GM04503 (cell line): Measurements from ENCODE around the gene ZNF780B.
"Not testable (repeated sequence)": the region's sequence is repeated elsewhere in the genome, so short reads cannot be mapped to it uniquely, and the experiment has no call there.

ENCODE experiments used
- DNase-seq: peaks from one replicate; pipeline ENCODE4 v3.0.0-alpha.2; 2012; ENCODE audit warnings: low read depth

Gene ZNF780B

DNA sequence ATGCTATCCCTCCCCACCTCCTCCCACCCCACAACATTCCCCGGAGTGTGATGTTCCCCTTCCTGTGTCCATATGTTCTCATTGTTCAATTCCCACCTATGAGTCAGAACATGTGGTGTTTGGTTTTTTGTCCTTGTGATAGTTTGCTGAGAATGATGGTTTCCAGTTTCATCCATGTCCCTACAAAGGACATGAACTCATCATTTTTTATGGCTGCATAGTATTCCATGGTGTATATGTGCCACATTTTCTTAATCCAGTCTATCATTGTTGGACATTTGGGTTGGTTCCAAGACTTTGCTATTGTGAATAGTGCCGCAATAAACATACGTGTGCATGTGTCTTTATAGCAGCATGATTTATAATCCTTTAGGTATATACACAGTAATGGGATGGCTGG lies 18.0 kb downstream of the ZNF780B start:
- DNase-seq: not testable (repeated sequence)

DNA sequence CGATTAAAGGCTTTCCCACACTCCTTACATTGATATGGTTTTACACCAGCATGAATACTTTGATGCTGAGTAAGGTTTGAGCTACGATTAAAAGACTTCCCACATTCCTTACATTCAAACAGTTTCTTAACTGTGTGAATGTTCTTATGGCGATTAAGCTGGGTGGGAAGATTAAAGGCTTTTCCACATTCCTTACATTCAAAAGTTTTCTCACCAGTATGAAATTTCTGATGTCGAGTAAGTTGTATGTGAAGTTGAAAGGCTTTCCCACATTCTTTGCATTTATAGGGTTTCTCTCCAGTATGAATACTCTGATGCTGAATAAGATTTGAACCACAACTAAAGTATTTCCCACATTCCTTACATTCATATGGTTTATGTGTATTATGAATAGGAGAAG lies 20.0 kb downstream of the ZNF780B start:
- DNase-seq: no peak

DNA sequence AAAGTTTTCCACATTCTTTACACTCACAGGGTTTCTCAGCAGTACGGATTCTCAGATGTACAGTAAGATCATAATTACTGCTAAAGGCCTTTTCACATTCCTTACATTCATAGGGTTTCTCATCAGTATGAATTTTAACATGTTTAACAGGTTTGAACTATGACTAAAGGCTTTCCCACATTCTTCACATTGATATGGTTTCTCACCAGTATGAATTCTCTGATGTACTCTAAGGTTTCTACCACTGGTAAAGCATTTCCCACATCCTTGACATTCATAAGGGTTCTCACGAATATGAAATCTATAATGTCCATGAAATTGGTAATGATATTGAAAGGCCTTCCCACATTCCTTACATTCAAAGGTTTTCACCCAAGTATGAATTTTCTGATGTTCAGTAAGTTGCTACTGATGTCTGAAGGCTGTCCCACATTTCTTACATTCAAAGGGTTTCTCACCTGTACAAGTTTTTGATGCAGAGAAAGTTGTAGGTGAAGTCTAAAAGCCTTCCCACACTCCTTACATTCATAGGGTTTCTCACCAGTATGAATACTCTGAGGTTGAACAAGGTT lies 22.0 kb downstream of the ZNF780B start:
- DNase-seq: no peak

DNA sequence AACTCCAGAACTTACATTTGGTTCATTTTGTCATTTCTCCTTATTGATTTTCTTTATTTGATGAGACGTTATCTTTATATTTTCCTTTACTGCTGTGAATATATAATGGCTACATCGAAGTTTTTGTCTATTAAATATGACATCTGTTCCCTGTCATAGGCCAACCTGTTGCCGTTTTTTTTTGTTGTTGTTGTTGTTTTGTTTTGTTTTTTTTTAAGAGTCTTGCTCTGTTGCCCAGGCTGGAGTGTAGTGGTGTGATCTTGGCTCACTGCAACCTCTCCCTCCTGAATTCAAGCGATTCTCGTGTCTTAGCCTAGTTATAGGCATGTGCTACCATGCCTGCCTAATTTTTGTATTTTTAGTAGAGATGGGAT lies 29.4 kb downstream of the ZNF780B start:
- no peak for DNase-seq

- no peak for DNase-seq
Measured at GRCh38 chr19:40025938-40026596, 30.0 kb downstream of the ZNF780B start.

DNA sequence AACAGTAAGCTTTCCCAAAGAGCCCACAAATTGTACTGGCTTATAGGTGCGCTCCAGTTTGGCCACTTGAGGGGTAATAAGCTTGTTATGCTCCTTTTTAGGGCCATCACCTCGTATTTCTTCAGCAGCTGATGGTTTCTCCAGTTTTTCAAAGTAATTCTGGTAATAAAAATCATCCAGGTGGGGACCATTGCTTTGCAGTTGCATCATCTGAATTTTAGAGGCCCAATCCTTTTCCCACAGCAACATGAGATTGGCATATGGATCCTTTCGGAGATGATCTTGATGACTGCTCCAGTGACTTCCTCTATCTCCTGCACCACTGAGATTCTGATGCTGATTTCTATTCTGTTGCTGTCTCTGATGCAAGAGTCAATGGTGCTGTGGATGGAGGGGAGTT lies 32.1 kb downstream of the ZNF780B start:
- DNase-seq: no peak

- no peak for DNase-seq
Measured at GRCh38 chr19:40013991-40014390, 42.0 kb downstream of the ZNF780B start.

DNA sequence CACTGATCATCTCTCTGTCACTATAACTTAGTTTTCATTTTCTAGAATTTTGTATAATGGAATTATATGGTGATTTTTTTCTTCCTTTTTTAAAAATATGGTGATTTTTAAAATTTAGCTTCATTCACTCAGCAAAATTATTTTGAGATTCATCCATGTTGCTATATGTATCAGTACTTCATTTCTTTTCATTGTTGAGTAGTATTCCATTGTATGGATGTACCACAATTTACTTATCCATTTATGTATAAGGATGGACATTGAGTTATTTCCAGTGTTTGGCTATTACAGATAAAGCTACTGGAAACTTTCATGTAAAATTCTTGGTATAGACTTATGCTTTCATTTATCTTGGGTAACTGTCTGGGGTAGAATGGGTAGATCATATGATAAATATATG lies 46.4 kb downstream of the ZNF780B start:
- no peak for DNase-seq

DNA sequence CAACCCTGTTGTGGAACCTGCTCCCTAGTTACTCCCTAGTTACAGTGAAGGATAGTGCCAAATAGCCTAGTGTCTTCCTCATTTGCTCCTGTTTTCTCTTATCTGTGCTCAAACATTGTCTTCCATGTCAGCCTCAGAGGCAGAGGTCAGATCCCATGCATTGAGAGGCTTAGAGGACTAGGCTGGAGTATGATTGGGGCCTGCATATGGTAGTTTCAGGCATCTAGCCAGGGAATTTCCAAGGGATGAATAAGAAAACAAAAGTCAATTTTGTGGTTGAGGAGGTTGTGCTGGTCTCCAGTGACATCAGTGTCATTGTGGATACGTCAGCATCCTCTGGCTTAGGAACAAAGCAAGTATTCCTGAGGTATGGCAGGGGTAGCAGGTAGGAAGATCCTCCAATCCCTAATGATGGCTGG lies 49.7 kb downstream of the ZNF780B start:
- peak; percentile 64 for DNase-seq

- no peak for DNase-seq
Measured at GRCh38 chr19:40005691-40006272, 50.2 kb downstream of the ZNF780B start.

GRCh38 chr19:39998501-39998900 lies 57.5 kb downstream of the ZNF780B start:
- no peak for DNase-seq

DNA sequence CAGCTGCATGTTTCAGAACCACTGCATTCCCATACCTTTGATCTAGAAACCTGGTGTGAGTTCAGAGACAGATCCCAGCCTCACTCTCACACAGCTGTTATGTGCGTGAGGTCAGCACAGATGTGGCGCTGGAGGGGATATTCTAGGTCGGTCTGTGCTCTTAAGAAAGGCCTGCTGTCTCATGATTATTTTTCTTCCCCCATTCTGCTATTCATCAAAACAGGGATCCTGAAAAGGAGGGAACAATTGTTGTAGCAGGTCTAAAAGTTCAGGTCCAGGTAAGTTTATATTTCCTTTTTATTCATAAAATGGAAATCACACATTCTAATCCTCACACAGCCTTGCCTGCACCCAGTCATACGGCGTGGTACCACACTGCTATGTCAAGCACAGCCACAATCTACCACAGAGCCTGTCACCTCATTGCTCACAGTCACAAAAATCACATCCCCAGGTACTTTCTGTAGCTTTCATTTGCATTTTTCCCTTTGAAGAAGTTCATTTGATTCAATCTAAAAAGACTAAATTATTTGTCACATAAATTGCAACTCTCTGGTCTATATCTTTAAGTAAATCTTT lies 58.3 kb downstream of the ZNF780B start:
- DNase-seq: no peak

DNA sequence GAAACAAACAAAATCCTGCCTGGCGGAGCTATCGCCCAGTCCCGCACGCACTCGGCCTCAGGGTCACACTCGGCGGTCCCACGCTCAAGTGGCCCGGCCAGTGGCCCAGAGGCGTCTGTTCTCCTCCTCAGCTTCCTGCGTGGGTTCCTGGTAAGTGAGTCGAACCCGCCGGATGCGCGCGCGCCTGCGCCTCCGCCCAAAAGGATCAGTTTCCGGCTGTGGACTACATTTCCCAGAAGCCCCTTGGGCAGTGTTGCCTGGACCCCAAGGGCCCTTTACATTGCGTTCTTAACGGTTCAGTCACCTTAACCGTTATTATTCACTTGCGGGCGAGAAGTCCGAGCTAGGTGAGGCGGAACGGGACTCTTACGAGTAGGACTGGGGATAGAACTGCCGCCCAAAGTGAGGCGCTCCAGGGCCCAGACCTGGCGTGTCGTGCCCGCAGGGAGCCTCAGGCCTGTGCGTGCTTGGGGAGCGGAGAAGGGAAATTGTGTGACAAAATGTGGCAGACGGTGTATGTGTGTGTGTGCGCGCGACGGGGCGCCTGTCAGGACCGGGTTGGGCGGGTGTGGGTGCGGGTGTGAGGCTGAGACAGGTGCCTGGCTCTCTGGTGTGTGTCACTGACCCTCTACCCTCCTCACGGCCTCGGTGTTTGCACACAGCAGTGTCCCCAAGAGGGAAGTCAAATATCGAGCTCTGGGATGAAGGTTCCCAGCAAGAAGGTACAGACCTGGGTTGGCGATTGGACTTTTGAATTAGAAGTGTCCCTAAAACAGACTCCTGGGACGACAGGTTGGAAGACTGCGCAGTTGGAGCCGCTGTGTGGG lies 59.0 kb downstream of the ZNF780B start, which contains the start of gene ZNF546:
Gene ZNF546, plus strand, starts transcription at position 250 of the 827 bp plus-strand sequence. CDS start 1,267 bp downstream, outside the sequence.
- DNase-seq: peak; percentile 59

- DNase-seq: peak; percentile 31
Measured at GRCh38 chr19:39996218-39996810, 59.7 kb downstream of the ZNF780B start.

- no peak for DNase-seq
Measured at GRCh38 chr19:39995794-39996193, 60.2 kb downstream of the ZNF780B start.

DNA sequence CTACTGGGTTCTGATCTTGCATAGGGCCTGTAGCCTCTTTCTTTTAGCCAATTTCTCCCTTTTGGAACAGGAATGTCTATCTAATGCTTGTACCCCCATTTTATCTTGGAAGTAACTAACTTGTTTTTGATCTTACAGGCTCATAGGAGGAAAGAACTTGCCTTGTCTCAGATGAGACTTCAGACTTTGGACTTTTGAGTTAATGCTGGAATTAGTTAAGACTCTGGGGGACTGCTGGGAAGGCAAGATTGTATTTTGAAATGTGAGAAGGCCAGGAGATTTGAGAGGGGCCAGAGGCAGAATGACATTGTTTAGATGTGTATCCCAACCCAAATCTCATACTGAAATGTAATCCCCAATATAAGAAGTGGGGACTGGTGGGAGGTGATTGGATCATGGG lies 61.7 kb downstream of the ZNF780B start:
- DNase-seq: no peak

GRCh38 chr19:39993605-39994004 lies 62.4 kb downstream of the ZNF780B start:
- DNase-seq: no peak

DNA sequence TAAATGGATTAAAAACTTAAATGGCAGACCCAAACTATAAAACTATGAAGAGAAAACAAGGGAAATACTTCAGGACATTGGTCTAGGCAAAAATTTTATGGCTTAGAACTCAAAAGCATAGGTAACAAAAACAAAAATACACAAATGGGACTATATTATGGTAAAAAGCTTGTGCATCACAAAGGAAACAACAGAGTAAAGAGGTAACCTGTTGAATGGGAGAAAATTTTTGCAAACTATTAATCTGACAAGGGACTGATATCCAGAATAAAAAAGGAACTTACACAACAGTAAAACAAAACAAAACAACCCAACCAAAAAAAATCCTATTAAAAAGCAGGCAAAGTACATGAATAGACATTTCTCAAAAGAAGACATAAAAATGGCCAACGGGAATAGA lies 68.4 kb downstream of the ZNF780B start:
- no peak for DNase-seq

- no peak for DNase-seq
Measured at GRCh38 chr19:39987167-39987566, 68.9 kb downstream of the ZNF780B start.

DNA sequence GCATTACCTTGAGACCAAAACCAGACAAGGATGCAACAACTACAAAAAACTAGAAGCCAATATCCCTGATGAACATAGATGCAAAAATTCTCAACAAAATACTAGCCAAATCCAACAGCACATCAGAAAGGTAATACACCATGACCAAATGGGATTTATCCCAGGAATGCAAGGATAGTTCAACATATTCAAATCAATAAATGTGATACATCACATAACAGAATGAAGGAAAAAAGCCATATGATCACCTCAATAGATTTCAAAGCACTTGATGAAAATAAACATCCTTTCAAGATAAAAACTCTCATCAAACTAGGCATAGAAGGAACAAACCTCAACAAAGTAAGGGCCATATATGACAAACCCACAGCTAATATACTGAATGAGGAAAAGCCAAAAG lies 69.4 kb downstream of the ZNF780B start:
- DNase-seq: no peak

GRCh38 chr19:39983695-39984300 lies 72.2 kb downstream of the ZNF780B start:
- DNase-seq: no peak

GRCh38 chr19:39982883-39983282 lies 73.1 kb downstream of the ZNF780B start:
- no peak for DNase-seq
